NCI-H2196 (cell line): ENCODE results near the gene PROCA1.
A peak's percentile ranks its signal among the peaks of the same experiment; 100 is the strongest.

ENCODE experiments used
- DNase-seq: peaks from one replicate; lab custom pipeline; 2025; ENCODE audit not compliant: unreplicated experiment; lab: John Stamatoyannopoulos, UW

Gene PROCA1

DNA sequence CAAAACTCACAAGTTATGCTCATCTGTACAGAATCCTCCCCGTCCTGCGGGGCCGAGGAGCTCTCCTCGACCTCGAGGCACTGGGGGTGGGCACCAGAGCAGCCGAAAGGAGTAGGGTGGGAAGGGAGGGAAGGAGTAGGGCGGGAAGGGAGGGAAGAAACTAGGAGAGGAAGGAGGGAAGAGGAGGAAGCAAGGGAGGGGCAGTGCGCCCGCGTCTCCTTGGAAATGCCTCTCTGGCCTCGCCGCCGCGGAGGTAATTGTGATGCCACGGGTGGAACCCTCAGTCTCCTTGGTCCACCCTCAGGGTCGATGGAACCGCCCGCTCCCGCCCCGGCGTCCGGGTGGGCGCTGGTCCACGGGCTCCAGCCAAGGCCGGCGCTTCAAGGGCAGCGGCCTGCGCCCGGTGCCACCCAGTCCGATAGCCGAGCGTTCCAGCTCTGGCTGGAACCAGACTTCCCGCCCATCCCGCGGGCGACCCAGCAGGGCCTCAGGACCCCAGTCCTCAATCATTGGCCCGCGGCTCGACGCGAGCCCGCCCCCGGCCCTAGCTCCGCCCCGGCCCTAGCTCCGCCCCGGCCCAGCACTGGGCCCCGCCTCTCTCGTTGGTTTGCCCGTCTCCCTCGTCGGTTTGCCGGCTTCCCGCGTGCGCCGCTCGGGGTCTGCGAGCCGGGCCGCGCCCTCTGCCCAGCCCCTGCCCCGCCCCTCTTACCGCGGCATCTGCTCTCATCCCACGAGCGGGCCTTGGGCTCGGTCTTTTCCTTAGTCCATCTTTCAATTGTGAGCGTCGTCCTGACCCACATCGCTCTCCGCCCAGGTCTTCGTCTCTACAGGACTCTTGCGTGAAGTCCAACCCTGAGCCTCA lies 596 bp downstream of the PROCA1 start:
- peak; percentile 74 for DNase-seq

DNA sequence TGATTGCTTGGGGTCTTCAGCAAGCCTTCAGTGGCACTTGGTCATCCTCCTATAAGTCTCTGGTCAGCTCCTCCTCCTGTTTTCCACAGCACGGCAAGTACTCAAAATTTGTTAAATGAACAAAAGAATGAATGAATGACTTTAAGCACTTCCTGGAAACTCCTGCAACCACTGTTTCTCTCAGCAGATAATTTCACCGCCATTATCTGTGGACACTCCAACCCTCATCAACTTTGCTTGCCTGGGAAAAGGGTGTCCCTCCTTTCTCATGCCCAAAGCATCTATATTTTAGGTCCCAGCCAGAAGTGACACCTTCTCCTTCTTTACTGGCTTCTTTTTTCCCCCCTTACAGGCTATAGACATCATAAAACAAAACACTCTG lies 4.4 kb downstream of the PROCA1 start:
- DNase-seq = no peak

DNA sequence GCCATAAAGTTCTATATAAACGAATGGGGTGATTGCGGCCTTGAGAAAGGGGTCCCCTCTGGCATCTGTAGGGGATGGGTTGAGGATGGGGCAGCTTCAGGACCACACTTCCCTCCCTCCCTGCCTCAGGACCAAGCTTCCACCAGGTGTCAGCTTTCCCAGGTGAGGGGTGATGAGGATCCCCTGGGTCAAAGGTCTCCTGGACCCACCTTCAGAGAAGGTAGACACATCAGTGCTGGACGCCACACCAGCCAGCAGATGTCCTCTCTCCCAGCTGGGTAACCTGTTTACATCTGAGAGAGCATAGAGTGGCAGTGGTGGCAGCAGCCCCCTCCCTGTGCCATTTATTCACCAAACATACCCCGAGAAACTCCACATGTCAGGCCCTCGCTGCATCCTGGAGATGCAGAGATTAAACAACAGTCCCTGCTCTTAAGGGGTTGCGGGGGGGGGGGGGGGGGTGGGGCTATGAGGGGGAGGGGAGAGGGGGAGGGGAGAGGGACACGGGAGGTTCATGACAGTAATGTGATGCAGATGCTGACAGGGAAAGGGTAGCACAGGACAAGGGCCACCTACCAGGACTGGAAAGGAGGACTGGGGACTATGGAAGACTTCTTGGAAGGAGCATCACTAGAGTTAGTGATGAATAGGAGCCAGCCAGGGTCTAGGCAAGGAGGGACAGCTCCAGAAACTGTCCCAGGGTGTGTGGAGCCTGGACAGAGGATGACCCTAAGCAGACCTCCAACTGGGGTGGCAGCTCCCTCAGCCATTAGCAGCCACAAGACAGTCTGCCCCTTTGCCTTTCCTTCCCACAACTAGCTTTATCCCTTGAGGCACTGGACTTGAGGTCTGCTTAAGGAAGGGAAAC lies 5.0 kb downstream of the PROCA1 start:
- no peak for DNase-seq

DNA sequence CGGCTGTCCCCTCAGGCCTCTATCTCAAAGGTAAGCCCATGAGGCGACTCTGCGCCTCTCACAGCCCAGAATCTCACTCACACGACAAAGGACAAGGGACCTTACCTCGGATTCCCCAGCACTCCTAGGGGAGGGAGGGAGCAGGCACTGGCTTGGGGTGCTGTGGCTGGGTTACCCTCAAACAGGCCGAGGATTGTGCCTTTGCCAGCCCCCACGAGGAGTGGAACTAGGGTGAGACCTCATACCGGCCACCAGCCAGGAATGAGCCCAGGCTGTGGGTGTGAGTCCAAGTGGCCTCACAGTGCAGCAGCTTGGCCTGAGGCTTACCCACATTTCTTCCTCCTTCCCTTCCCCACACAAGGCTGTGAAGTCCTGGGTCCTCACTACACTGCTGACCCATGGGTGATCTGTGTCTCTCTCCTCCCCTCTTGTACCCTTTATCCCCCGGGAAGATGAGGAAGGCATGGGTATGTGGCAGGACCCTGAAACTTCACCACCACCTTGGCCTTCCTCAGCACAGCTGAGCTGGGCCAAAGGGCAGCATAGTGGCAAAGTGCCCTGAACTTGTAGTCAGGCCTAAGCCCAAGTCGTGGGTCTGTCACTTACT lies 5.9 kb downstream of the PROCA1 start:
- no peak for DNase-seq

DNA sequence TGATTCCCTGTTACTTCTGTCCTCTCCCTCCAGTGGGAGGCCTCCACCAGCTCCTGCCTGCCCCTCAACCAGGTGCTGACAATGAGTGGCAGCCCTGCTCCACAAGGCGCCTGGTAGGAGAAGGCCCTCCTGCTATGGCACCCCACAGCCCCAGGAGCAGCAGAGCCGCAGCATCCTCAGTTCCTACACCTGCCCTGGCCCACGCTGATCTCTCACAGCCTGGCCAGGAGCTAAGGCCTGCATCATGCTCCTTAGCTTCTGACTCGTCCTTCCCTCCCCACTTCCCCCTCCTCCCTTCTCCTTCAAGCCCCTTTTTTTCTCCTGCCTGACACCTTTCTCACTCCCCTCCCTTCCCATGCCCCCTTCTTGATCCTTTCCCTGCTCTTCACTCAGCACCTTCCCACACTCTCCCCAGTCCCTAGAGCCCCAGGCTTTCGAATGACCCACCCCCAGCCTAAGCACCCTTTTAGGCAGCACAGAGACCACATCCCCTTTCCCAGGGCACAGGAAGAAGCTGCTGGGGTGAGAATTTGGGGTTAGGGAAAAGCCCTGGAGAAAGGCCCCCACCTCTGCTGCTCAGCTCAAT lies 6.5 kb downstream of the PROCA1 start:
- no peak for DNase-seq

DNA sequence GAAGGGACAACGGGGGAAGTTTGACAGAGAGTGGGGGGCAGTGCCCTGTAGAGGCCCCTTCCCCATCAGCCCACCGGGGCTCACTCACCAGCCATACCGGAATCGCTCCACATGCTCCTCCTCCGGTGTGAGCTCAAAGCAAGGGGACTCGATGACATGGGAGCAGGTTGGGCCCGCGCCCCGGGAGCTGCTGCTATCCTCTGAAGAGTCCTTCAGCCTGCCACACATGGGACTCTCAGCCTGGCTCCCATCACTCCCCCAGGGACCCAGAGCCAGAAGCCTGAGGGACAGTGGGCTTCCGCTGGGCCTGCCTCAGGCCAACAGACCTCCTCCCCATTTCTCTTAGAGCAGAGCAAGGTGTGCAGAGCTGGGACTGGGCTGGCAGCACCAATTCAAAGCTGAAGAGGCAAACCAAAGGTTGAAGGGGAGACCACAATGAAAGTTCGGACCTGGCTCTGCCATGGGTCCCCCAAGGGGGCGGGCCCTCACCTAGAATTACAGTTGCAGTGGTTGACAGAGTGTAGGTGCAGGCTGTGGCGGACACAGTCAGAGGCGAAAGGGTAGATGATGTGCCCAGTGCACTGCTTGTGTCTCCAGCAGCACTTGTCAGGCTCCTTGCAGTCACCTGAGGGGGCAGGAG lies 7.3 kb downstream of the PROCA1 start:
- DNase-seq = no peak

DNA sequence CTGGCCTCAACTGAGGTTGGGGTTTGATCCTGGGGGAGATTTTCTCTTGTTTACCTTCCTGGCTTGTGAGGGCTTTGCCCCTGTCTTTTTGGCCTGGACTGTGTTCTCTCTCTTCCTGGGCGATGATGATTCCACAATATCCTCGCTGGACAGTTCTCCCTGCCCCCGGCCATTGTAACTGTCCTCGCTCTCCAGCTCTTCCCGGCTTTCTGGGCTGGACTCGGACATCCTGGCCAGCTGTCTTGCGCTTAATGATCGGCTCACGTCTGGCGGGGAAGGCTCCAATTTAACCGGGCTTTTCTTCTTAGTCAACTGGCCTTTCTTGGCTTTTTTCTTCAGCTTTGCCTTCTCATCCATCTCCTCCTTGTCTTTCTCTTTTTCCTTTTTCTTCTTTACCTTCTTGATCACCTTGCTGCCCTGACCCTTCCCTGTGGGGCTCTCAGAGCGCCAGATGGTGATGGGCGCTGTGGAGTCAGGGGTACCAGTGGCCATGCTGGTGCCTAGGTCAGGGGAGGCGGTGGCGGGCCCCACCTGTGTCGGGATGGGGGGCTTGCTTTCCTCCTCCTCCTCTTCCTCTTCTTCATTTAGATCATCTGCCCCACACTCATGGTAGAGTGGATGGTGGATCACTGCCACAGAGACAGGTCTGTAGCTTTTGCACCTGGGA lies 8.0 kb downstream of the PROCA1 start:
- no peak for DNase-seq

DNA sequence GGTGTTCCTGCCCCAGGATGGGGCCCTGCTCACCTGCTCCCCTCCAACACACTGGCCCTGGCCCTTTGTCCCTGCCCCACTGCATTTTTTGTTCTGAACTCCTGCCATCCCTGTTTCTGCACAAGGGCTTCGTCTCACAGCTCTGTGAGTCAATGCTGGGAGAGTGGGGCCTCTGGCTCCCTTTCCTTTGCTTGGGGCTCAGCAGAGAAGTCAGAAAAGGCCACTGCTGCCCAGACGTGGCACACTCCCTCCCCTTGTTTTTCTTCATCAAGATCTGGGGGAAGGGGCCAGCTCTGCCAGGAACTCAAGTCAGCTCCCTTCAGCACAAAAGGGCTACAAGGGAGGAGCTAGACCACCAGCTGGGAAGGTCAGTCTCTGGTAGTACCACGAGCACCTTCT lies 8.9 kb downstream of the PROCA1 start:
- no peak for DNase-seq

DNA sequence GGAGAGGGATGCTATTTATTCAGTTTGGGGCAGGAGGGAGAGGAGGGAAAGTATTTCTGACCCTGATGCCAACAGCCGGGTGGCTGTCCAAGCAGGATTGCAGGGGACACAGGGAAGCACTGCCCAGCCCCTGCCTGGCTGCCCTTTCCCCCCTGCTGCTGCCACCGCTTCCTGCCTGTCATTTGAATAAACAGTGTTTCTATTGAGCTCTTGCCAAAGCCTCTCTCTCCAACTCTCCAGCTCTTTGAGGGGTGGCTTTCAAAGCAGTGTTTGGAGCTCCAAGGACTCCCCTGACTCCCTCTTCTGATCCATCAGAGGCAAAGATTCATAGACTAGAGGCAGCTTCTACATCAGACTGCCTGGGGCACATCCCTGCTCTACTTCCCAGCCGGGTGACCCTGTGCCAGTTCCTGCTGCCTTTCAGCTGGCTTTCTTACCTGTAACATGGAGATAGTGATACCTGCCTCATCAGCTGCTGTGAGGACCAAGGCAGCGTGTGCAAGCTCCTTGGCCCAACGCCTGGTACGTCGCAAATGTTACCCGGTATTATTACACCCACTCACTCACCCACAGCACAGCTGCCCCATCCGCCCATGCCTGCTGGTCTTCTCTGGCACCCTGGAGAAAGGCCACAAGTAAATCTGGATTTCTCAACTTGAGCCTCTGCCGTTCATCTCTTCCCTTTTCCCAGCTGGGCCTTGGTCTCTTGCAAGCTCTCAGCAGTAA lies 9.5 kb downstream of the PROCA1 start:
- peak; percentile 60 for DNase-seq

DNA sequence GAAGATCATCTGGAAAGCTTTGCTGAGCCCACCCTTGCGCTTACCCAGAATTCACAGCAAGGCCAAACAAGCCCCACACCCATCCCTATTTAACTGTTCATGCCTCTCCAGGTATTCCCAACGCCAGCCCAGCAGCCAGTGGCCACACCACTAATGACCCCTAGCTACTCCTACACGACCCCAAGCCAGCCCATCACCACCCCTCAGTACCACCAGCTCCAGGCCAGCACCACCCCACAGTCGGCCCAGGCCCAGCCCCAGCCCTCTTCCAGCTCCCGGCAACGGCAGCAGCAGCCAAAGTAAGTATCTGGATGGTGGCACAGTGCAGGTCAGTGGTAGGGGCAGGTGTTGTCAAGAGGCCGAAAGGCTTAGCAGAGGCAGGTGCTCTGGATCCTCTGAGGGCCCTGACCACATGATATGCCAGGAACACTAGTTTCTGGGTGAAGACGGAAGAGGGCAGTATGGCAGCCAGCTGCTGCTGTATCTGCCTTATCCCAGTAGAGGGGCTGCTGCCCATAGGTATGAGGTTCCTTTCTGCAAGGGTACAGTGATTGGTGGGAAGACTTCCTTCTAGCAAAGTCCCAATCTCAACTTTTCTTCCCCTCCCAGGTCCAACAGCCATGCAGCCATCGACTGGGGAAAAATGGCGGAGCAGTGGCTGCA lies 10.7 kb downstream of the PROCA1 start:
- DNase-seq = peak; percentile 45

DNA sequence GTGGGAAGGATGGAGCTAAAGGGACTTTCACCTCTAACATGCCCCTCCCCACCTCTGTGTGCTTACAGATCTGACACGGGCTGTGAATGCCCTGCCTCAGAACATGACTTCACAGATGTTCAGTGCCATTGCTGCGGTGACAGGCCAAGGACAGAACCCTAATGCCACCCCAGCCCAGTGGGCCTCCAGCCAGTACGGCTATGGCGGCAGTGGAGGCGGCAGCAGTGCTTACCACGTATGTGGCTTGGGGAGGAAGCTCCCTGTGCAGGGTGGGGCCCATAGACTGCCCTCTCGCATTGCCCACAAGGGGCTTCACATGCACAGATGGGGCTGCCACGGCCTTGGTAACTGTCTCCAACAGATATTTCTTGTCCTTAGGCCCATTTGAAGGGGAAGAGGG lies 11.4 kb downstream of the PROCA1 start:
- no peak for DNase-seq

DNA sequence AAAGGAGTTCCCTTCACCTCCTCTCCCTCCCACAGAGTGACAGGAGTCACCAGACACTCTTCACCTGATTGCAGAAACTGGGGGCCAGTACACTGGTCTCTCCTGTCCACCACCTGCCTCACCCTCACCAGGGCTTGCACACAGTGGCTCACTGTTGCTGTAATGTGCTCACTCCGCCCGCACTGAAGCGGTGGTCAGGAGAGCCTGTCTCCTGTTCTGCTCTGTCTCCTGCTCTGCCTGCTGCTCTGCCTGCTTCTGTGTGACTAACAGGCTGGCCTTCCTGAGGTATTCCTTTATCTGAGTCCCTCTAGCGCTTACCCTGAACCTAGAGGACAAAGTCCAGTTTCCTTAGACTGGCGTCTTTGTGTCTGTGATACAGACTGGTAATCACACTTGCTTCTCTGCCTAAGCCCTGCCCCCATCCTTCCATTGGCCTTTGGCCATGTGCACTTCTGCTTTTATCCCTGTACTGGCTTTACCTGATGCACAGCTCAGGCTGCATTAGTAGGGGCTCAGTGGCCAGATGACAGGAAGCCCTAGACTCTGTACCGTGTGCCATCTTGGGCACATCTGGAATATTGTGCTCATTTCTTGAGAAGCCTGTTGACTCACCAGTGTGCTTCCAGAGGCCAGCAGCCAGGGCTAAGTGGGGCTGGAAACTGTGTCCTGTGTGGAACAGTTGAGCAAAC lies 13.3 kb downstream of the PROCA1 start:
- DNase-seq = no peak

DNA sequence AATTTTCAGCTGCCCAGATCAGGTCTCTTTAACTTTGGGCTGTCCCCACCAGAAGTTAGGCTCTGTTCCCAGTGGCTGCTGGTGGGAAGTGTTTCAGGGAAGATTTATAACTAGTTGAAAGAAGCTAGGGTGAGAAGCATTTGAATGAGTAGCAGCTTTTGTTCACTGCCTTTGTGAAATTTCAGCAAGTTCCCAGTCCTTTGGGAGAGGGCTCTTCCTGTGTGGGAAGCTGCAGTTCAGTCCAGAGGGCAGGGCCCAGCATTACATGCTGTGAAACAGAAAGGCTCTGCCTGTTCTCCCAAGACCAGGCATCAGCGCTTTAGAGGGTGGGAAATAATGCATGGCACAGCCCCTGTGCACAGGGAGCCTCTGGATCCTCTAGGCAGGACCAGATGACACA lies 17.8 kb downstream of the PROCA1 start:
- no peak for DNase-seq

DNA sequence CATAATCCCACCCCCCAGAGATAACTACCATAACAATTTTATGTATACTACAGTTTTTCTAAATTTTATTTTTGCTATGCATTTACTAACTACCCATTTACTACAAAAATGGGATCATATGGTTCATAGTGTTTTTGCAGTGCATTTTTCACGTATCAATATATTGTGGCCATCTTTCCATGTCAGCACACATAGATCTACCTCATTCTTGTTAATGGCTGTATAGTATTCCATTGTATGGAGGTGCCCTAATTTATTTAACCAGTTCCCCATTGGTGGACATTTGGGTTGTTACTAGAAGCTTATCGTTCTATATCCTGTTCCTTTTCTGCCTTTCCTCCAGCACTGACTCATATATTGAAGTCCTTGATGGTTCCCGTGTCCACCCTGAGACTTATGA lies 22.7 kb downstream of the PROCA1 start:
- no peak for DNase-seq

DNA sequence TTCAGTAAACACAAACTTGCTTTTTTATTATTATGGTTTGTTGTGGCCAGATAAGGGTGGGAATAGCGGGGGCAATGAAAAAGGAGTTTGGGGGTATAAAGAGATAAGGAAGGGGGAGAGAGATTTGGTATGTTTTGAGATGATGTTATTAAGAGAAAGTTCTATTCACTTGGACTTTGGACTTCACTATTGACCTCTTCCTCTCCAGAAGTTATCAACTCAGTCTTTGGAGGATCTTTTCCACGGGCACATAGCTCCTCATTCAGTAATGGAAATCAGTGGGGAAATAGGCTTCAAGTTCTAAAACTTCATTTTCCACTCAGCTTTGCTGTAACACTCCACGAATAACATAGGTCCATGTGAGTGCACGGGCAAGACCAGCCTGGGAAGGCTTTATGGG lies 23.2 kb downstream of the PROCA1 start:
- DNase-seq = no peak

DNA sequence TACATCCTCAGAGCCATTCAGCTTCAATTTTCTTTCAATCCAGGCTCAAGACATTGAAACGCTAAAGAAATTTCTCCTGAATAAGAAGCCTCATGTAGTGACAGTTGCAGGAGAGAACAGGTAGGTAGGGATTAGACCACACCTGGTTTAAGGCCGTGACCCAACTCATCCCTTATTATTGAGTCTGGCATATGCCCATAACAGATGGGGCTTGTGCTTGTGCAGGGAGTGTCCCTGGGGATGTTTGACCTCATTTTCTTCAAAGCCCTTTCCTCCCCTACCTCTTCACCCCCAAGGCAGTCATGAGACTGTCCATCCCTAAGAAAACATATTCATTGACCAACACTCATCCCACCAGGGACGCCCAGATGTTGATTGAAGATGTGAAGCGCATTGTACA lies 25.4 kb downstream of the PROCA1 start:
- DNase-seq = no peak

DNA sequence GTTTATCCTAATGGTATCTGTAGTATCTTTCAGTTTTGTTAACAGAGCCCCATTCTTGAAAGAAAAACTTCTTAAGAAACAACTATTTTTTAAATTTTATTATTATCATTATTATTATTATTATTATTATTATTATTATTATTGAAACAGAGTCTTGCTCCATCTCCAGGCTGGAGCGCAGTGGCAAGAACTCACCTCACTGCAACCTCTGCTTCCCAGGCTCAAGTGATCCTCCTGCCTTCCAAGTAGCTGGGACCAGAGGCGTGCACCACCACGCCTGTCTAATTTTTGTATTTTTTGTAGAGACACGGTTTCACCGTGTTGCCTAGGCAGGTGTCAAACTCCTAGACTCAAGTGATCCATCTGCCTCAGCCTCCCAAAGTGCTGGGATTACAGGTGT lies 26.3 kb downstream of the PROCA1 start:
- DNase-seq = no peak

DNA sequence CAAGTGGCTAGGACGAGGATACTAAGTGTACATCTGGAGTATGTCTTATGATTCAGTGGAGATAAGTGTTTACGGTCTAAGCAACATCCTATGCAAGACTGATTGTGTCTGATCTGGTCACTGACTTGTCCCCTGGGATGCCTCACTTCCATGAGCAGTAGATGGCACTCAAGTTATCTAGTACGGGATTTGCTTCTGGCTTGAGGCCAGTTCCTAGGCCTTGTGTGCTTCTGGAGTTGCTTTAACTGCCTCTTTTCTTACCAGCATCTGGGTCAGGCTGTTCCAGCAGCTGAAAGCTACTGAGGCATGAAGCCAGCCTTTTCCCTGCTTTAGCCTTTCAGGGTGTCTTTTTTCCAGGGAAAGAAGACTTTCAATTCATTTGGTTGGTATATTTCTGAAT lies 26.7 kb downstream of the PROCA1 start:
- DNase-seq = peak; percentile 49

DNA sequence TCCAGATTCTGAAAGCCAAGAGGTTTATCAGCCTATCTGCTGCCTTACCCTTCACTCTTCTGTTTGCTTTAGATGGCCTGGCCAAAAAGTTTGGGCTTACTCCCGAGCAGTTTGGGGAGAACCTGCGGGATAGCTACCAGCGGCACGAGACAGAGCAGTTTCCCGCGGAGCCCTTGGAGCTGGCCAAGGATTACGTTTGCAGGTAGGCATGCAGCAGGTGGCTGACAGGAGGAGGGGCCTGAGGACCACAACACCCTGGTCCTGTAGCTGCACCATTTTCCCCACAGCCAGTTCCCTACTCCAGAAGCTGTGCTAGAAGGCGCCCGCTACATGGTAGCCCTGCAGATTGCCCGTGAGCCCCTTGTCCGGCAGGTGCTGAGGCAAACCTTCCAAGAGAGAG lies 29.0 kb downstream of the PROCA1 start:
- DNase-seq = no peak
